ENCODE results near the gene PLD1.

PLD1 gene

DNA sequence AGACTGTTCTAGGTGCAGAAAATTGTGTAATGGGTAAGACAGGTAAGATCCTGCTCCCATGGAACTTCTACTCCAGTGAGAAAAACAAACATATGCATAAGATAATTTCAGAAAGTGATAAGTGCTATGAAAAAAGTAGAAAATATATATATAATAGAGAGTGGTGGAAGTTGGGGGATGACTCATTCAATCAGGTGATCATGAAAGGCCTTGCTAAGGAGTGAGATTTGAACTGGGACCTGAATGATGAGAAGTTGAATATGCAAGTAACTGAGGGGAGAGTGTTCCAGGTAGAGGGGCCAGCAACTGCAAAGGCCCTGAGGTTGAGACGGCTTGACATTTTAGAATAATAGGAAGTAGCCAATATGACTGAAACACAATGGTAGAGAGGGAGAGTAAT lies 257.8 kb downstream of the PLD1 start:
- DNase-seq (ENCODE audit: low read depth in 1 of 2, low spot score in 1 of 2): no peak
- TF ChIP-seq SPI1 (IDR thresholded peaks at IDR 0.05; ENCODE audit: borderline replicate concordance, low read depth) (no peak), GABPA (IDR thresholded peaks at IDR 0.05; ENCODE audit: low read depth) (no peak), POLR2AphosphoS5 (IDR thresholded peaks at IDR 0.05; ENCODE audit: low read depth) (no peak)
- TF ChIP-seq, protein P1, sequence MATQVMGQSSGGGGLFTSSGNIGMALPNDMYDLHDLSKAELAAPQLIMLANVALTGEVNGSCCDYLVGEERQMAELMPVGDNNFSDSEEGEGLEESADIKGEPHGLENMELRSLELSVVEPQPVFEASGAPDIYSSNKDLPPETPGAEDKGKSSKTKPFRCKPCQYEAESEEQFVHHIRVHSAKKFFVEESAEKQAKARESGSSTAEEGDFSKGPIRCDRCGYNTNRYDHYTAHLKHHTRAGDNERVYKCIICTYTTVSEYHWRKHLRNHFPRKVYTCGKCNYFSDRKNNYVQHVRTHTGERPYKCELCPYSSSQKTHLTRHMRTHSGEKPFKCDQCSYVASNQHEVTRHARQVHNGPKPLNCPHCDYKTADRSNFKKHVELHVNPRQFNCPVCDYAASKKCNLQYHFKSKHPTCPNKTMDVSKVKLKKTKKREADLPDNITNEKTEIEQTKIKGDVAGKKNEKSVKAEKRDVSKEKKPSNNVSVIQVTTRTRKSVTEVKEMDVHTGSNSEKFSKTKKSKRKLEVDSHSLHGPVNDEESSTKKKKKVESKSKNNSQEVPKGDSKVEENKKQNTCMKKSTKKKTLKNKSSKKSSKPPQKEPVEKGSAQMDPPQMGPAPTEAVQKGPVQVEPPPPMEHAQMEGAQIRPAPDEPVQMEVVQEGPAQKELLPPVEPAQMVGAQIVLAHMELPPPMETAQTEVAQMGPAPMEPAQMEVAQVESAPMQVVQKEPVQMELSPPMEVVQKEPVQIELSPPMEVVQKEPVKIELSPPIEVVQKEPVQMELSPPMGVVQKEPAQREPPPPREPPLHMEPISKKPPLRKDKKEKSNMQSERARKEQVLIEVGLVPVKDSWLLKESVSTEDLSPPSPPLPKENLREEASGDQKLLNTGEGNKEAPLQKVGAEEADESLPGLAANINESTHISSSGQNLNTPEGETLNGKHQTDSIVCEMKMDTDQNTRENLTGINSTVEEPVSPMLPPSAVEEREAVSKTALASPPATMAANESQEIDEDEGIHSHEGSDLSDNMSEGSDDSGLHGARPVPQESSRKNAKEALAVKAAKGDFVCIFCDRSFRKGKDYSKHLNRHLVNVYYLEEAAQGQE (IDR thresholded peaks at IDR 0.05; ENCODE audit: insufficient replicate concordance, low read depth): no peak
- Histone ChIP-seq H3K4me3 (replicated peaks; ENCODE audit: insufficient read depth, low read length) (no peak overlapping the region), H3K27me3 (ENCODE audit: insufficient read depth, poor library complexity, severe bottlenecking) (no peaks in the 10 kb centered on the region), H3K27ac (replicated peaks) (peak overlapping the region; percentile 72)

DNA sequence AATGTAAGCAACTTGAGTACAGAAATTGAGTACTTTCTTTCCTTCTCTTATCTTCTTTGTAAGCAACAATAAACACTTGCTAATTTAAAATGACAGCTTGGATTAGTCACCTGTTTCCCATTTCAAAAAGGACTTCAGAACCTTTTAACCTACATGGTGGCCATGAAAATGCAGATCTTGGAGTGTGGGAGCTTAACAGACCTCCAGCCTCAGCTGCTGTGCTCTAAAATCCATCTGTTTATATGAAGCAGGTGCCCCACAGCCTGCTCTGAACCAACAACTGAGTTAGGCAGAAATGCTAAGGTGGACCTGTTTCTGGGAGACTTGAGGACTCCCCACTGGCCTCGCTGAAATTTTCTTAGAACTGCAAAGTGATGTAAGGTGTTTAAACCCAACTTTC lies 259.0 kb downstream of the PLD1 start:
- DNase-seq (ENCODE audit: low read depth in 1 of 2, low spot score in 1 of 2): no peak
- TF ChIP-seq, protein P2, sequence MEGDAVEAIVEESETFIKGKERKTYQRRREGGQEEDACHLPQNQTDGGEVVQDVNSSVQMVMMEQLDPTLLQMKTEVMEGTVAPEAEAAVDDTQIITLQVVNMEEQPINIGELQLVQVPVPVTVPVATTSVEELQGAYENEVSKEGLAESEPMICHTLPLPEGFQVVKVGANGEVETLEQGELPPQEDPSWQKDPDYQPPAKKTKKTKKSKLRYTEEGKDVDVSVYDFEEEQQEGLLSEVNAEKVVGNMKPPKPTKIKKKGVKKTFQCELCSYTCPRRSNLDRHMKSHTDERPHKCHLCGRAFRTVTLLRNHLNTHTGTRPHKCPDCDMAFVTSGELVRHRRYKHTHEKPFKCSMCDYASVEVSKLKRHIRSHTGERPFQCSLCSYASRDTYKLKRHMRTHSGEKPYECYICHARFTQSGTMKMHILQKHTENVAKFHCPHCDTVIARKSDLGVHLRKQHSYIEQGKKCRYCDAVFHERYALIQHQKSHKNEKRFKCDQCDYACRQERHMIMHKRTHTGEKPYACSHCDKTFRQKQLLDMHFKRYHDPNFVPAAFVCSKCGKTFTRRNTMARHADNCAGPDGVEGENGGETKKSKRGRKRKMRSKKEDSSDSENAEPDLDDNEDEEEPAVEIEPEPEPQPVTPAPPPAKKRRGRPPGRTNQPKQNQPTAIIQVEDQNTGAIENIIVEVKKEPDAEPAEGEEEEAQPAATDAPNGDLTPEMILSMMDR (IDR thresholded peaks at IDR 0.05; ENCODE audit: insufficient read depth, low read length): no peak
- TF ChIP-seq SPI1 (IDR thresholded peaks at IDR 0.05; ENCODE audit: borderline replicate concordance, low read depth) (no peak), GABPA (IDR thresholded peaks at IDR 0.05; ENCODE audit: low read depth) (no peak), POLR2AphosphoS5 (IDR thresholded peaks at IDR 0.05; ENCODE audit: low read depth) (no peak)
- TF ChIP-seq, protein P1 (IDR thresholded peaks at IDR 0.05; ENCODE audit: insufficient replicate concordance, low read depth): no peak
- no peak overlapping the region for H3K27ac ChIP-seq (replicated peaks)
- H3K4me3 ChIP-seq (replicated peaks; ENCODE audit: insufficient read depth, low read length): no peak overlapping the region
- no peaks in the 10 kb centered on the region for H3K27me3 ChIP-seq (ENCODE audit: insufficient read depth, poor library complexity, severe bottlenecking)

Data from HL-60 (cell line).